Measurements from ENCODE around the gene GJA3.

The GJA3 gene

GRCh38 chr13:20130652-20131051 lies 30.2 kb downstream of the GJA3 start:
- Histone ChIP-seq H3K4me3 (ENCODE audit: low read length) (no peak overlapping the region), H3K27ac (ENCODE audit: low read depth, low read length) (no peak overlapping the region), H4K20me1 (ENCODE audit: control insufficient read depth, insufficient read depth, low read depth, low read length) (no peaks in the 10 kb centered on the region), H3K36me3 (ENCODE audit: control insufficient read depth, low read length) (no peaks in the 10 kb centered on the region), H3F3A (ENCODE audit: control insufficient read depth, insufficient read depth) (no peaks in the 10 kb centered on the region), H3K9me2 (replicated peaks; ENCODE audit: control insufficient read depth, low read length) (no peaks in the 10 kb centered on the region), H3K4me2 (ENCODE audit: low read length) (no peak overlapping the region), H3K4me1 (ENCODE audit: control insufficient read depth, low read length) (no peaks in the 10 kb centered on the region), H3K9me3 (ENCODE audit: control insufficient read depth, insufficient read depth, low read length) (no peaks in the 10 kb centered on the region), H3K79me2 (ENCODE audit: control insufficient read depth, low read length) (no peaks in the 10 kb centered on the region), H3K27me3 (ENCODE audit: control insufficient read depth, low read length) (peaks cover 15% of the 10 kb centered on the region)
- TF ChIP-seq EZH2phosphoT487 (IDR thresholded peaks at IDR 0.05; ENCODE audit: borderline replicate concordance, low read length), result no peak
- TF ChIP-seq, protein P1, sequence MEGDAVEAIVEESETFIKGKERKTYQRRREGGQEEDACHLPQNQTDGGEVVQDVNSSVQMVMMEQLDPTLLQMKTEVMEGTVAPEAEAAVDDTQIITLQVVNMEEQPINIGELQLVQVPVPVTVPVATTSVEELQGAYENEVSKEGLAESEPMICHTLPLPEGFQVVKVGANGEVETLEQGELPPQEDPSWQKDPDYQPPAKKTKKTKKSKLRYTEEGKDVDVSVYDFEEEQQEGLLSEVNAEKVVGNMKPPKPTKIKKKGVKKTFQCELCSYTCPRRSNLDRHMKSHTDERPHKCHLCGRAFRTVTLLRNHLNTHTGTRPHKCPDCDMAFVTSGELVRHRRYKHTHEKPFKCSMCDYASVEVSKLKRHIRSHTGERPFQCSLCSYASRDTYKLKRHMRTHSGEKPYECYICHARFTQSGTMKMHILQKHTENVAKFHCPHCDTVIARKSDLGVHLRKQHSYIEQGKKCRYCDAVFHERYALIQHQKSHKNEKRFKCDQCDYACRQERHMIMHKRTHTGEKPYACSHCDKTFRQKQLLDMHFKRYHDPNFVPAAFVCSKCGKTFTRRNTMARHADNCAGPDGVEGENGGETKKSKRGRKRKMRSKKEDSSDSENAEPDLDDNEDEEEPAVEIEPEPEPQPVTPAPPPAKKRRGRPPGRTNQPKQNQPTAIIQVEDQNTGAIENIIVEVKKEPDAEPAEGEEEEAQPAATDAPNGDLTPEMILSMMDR (IDR thresholded peaks at IDR 0.05; ENCODE audit: low read depth, low read length, poor library complexity, severe bottlenecking), result no peak

- no peaks in the 10 kb centered on the region for H3K9me3 ChIP-seq (ENCODE audit: control insufficient read depth, insufficient read depth, low read length)
- H3K27me3 ChIP-seq (ENCODE audit: control insufficient read depth, low read length), result peaks cover 21% of the 10 kb centered on the region
- no peaks in the 10 kb centered on the region for H3K79me2 ChIP-seq (ENCODE audit: control insufficient read depth, low read length)
- no peak overlapping the region for H3K4me2 ChIP-seq (ENCODE audit: low read length)
- H3K4me1 ChIP-seq (ENCODE audit: control insufficient read depth, low read length), result no peaks in the 10 kb centered on the region
- H3F3A ChIP-seq (ENCODE audit: control insufficient read depth, insufficient read depth), result no peaks in the 10 kb centered on the region
- H3K27ac ChIP-seq (ENCODE audit: low read depth, low read length), result no peak overlapping the region
- TF ChIP-seq EZH2phosphoT487 (IDR thresholded peaks at IDR 0.05; ENCODE audit: borderline replicate concordance, low read length), result no peak
- TF ChIP-seq, protein P1 (IDR thresholded peaks at IDR 0.05; ENCODE audit: low read depth, low read length, poor library complexity, severe bottlenecking), result no peak
- H4K20me1 ChIP-seq (ENCODE audit: control insufficient read depth, insufficient read depth, low read depth, low read length), result no peaks in the 10 kb centered on the region
- no peak overlapping the region for H3K4me3 ChIP-seq (ENCODE audit: low read length)
- no peaks in the 10 kb centered on the region for H3K36me3 ChIP-seq (ENCODE audit: control insufficient read depth, low read length)
- H3K9me2 ChIP-seq (replicated peaks; ENCODE audit: control insufficient read depth, low read length), result no peaks in the 10 kb centered on the region
Observed at GRCh38 chr13:20130012-20130411, 30.8 kb downstream of the GJA3 start.

DNA sequence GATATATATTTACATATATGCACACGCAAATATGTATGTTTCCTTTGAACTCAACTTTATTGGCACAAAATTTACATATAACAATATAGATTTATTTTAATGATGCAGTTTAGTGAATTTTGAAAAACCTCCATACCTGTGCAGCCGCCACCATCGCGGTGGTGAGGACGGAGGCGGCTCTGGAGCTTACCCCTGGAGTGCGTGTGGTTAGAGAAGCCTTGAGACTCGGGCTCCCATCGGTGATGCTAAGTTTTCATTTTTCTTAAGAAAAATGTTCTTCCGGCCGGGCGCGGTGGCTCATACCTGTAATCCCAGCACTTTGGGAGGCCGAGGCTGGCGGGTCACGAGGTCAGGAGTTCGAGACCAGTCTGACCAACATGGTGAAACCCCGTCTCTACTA lies 31.8 kb downstream of the GJA3 start:
- H3K4me2 ChIP-seq (ENCODE audit: low read length), result no peak overlapping the region
- no peak overlapping the region for H3K4me3 ChIP-seq (ENCODE audit: low read length)

More for the DNA sequence above, 31.8 kb downstream of the GJA3 start:
- no peaks in the 10 kb centered on the region for H4K20me1 ChIP-seq (ENCODE audit: control insufficient read depth, insufficient read depth, low read depth, low read length)
- H3K27me3 ChIP-seq (ENCODE audit: control insufficient read depth, low read length), result peaks cover 21% of the 10 kb centered on the region
- no peaks in the 10 kb centered on the region for H3K9me3 ChIP-seq (ENCODE audit: control insufficient read depth, insufficient read depth, low read length)
- no peaks in the 10 kb centered on the region for H3K9me2 ChIP-seq (replicated peaks; ENCODE audit: control insufficient read depth, low read length)
- H3K79me2 ChIP-seq (ENCODE audit: control insufficient read depth, low read length), result no peaks in the 10 kb centered on the region
- H3F3A ChIP-seq (ENCODE audit: control insufficient read depth, insufficient read depth), result no peaks in the 10 kb centered on the region
- no peaks in the 10 kb centered on the region for H3K4me1 ChIP-seq (ENCODE audit: control insufficient read depth, low read length)
- H3K27ac ChIP-seq (ENCODE audit: low read depth, low read length), result no peak overlapping the region
- TF ChIP-seq EZH2phosphoT487 (IDR thresholded peaks at IDR 0.05; ENCODE audit: borderline replicate concordance, low read length), result no peak
- TF ChIP-seq, protein P1 (IDR thresholded peaks at IDR 0.05; ENCODE audit: low read depth, low read length, poor library complexity, severe bottlenecking), result no peak
- H3K36me3 ChIP-seq (ENCODE audit: control insufficient read depth, low read length), result no peaks in the 10 kb centered on the region

All from DOHH2 (cell line).